ENCODE data around the gene THAP4.

GRCh38 chr2:241675885-241676284, 38.9 kb upstream of the THAP4 start:
- TF ChIP-seq, protein P1, sequence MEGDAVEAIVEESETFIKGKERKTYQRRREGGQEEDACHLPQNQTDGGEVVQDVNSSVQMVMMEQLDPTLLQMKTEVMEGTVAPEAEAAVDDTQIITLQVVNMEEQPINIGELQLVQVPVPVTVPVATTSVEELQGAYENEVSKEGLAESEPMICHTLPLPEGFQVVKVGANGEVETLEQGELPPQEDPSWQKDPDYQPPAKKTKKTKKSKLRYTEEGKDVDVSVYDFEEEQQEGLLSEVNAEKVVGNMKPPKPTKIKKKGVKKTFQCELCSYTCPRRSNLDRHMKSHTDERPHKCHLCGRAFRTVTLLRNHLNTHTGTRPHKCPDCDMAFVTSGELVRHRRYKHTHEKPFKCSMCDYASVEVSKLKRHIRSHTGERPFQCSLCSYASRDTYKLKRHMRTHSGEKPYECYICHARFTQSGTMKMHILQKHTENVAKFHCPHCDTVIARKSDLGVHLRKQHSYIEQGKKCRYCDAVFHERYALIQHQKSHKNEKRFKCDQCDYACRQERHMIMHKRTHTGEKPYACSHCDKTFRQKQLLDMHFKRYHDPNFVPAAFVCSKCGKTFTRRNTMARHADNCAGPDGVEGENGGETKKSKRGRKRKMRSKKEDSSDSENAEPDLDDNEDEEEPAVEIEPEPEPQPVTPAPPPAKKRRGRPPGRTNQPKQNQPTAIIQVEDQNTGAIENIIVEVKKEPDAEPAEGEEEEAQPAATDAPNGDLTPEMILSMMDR (IDR thresholded peaks at IDR 0.05; ENCODE audit: insufficient read depth, low read length), result no peak
- TF ChIP-seq POLR2AphosphoS5 (IDR thresholded peaks at IDR 0.05; ENCODE audit: low read depth), result no peak
- no peak for TF ChIP-seq REST (IDR thresholded peaks at IDR 0.05; ENCODE audit: insufficient replicate concordance, low read depth)
- TF ChIP-seq SPI1 (IDR thresholded peaks at IDR 0.05; ENCODE audit: borderline replicate concordance, low read depth), result no peak
- no peak for TF ChIP-seq GABPA (IDR thresholded peaks at IDR 0.05; ENCODE audit: low read depth)
